Fibroblast of lung (primary cell): ENCODE measurements around the gene C8G.

ENCODE experiments used
- EZH2 ChIP-seq: IDR thresholded peaks from 2 replicates; pipeline ENCODE4 v1.5.1; 2012; ENCODE audit warnings: low read length, control low read depth, mild to moderate bottlenecking; ENCODE audit errors: missing control alignments
- TF ChIP-seq, protein P1 (sequence below), 2 donors: IDR thresholded peaks in 1 of 2; conservative IDR thresholded peaks in 1 of 2; 1 replicate in 1 of 2; 2 replicates in 1 of 2; pipeline ENCODE4 v1.5.1; 2011 to 2012; ENCODE audit warnings: low read length in 2 of 2, control low read depth in 1 of 2, inconsistent platforms in 1 of 2, low read depth in 1 of 2, mild to moderate bottlenecking in 1 of 2

DNA sequence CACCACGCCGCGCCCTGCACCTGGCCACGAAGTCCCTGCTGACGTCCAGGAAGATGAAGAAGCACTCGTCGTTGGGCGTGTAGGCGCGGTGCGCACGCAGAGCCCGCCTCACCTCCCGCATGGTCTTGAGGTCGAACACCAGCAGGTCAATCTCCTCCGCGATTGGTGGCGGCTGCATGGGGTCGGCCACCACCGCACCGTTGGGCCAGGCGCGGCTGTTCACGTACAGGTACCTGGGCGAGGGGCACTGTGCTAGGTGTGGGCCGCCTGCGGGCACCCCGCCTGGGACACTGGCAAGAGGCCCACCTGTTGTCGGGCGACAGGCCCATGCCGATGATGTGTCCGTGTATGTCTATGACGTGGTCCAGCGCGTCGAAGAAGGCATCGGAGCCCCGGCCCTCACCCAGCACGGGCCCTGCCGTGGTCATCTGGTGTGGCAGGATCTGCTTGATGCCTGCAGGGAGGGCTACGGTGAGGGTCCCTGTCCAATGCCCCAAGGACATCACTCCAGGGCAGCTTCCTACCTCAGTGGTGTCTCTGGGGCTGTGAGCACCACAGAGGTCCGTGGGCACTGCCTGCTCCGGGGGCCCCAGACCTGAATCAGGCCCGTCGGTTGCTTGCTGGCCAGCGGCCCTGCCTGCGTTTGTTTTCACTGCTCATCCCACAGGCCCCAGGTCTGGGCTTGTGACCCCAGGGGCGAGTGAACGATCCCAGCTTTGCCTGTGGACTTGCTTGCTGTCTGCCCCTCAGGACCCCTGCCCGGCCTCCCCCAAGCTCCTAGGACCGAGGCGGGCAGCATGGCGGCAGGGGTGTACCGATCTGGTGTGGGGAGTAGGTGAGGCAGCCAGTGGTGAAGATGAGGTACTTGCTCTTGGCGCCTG is 3.6 kb upstream of the C8G start:
- TF ChIP-seq EZH2: no peak
- TF ChIP-seq, protein P1, sequence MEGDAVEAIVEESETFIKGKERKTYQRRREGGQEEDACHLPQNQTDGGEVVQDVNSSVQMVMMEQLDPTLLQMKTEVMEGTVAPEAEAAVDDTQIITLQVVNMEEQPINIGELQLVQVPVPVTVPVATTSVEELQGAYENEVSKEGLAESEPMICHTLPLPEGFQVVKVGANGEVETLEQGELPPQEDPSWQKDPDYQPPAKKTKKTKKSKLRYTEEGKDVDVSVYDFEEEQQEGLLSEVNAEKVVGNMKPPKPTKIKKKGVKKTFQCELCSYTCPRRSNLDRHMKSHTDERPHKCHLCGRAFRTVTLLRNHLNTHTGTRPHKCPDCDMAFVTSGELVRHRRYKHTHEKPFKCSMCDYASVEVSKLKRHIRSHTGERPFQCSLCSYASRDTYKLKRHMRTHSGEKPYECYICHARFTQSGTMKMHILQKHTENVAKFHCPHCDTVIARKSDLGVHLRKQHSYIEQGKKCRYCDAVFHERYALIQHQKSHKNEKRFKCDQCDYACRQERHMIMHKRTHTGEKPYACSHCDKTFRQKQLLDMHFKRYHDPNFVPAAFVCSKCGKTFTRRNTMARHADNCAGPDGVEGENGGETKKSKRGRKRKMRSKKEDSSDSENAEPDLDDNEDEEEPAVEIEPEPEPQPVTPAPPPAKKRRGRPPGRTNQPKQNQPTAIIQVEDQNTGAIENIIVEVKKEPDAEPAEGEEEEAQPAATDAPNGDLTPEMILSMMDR (conservative IDR thresholded peaks at IDR 0.05 in 1 of 2, IDR thresholded peaks at IDR 0.05 in 1 of 2; ENCODE audit: low read depth in 1 of 2, low read length in 2 of 2): no peak
